ENCODE data around the gene MAP4K3.

DNA sequence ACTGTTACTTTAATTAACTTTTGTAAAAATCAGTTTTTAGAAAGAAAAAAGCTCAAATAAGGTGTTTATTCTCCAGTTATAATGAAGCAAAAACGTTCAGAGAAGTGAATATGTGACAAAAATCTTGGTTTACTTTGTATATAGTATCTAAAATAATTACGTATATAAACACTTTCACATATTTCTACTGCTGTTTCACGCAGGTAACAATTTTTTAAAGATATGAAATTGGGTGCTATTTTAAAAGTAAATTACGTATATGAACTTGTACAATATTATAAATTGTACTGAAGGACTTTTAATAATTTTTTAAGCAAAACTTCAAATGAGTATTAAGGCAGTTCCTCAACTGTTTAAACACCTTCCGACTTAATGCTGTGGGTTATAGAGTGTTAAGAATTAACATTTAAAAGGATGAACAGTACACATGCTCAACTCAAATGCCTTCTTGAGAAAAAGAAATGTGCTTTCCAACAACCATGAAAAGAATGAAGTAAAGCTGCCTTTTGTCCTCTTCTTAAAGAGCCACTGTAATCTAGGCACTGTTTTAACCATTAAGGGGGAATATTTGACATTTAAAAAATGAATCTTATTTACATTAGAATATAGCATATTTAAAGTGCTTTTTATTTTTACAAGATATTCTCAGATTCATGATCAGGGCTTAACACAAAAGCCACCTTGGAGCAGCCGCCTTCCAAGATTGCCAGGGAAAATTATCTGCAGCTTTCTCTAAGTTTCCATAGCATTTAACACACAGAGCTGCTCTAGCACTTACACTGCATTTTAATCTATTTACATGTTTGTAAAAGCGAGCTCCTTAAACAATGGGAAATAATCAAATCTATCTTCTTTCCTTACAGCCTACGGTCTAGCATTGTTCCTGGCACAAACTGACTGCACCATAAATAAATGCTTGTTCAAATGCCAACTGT lies 136.8 kb downstream of the MAP4K3 start:
- TF ChIP-seq, protein P1, sequence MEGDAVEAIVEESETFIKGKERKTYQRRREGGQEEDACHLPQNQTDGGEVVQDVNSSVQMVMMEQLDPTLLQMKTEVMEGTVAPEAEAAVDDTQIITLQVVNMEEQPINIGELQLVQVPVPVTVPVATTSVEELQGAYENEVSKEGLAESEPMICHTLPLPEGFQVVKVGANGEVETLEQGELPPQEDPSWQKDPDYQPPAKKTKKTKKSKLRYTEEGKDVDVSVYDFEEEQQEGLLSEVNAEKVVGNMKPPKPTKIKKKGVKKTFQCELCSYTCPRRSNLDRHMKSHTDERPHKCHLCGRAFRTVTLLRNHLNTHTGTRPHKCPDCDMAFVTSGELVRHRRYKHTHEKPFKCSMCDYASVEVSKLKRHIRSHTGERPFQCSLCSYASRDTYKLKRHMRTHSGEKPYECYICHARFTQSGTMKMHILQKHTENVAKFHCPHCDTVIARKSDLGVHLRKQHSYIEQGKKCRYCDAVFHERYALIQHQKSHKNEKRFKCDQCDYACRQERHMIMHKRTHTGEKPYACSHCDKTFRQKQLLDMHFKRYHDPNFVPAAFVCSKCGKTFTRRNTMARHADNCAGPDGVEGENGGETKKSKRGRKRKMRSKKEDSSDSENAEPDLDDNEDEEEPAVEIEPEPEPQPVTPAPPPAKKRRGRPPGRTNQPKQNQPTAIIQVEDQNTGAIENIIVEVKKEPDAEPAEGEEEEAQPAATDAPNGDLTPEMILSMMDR (IDR thresholded peaks at IDR 0.05), result no peak
- no peak for TF ChIP-seq POLR2A (IDR thresholded peaks at IDR 0.05)
